H1 (cell line): ENCODE results near the gene BDP1. TPM values are rescaled to one million over a fixed set of nuclear protein-coding genes. Genes with fewer than 3 reads are reported as not detected.

ENCODE experiments used
- CTCF ChIA-PET: fragments of 300-600 bp; sonication (Branson Sonifier 250); formaldehyde crosslinking; loops from one replicate; lab custom pipeline; 2021; ENCODE audit not compliant: partially characterized antibody; lab: Charles Lee
- POLR2A ChIA-PET: fragments of 300-600 bp; sonication (Branson Sonifier 250); formaldehyde crosslinking; loops from one replicate; lab custom pipeline; 2021; ENCODE audit warnings: inconsistent platforms; ENCODE audit not compliant: partially characterized antibody; lab: Charles Lee
- DNase-seq, 2 experiments: peaks; one replicate each; pipeline versions ENCODE4 v3.0.0 to v3.0.0-alpha.2; 2010 to 2022; ENCODE audit warnings: low spot score in 2 of 2, low read depth in 1 of 2, mixed read lengths in 1 of 2
- FAIRE-seq: peaks from 2 replicates; lab custom pipeline; 2011; peaks lifted over from hg19 to GRCh38; lab: Jason Lieb, UNC
- H2AFZ ChIP-seq: 2 replicates; pipeline ENCODE4 v1.8.1; 2012; ENCODE audit warnings: low read length, inconsistent platforms
- H2AK5ac ChIP-seq: 2 replicates; pipeline ENCODE4 v1.6.1; 2013; ENCODE audit warnings: low read depth, low read length
- H2BK120ac ChIP-seq: replicated peaks from 2 replicates; pipeline ENCODE3; 2013; ENCODE audit warnings: low read depth, low read length, inconsistent platforms
- H2BK12ac ChIP-seq: 2 replicates; pipeline ENCODE4 v1.6.1; 2013; ENCODE audit warnings: low read depth, low read length
- H2BK15ac ChIP-seq: 2 replicates; pipeline ENCODE4 v1.6.1; 2013; ENCODE audit warnings: low read length
- H2BK20ac ChIP-seq: 2 replicates; pipeline ENCODE4 v1.6.1; 2013; ENCODE audit warnings: low read length
- H2BK5ac ChIP-seq: 2 replicates; pipeline ENCODE4 v1.6.1; 2013; ENCODE audit warnings: low read depth, low read length
- H3K14ac ChIP-seq: 2 replicates; pipeline ENCODE4 v1.6.1; 2013; ENCODE audit warnings: inconsistent platforms; ENCODE audit not compliant: insufficient read length
- H3K18ac ChIP-seq: 2 replicates; pipeline ENCODE4 v1.6.1; 2013; ENCODE audit warnings: low read length; ENCODE audit errors: extremely low read depth
- H3K23ac ChIP-seq: 2 replicates; pipeline ENCODE4 v1.6.1; 2013; ENCODE audit warnings: inconsistent platforms; ENCODE audit not compliant: insufficient read length
- H3K23me2 ChIP-seq: 2 replicates; pipeline ENCODE4 v1.6.1; 2013; ENCODE audit warnings: low read depth, low read length
- H3K27ac ChIP-seq: 2 replicates; pipeline ENCODE4 v1.6.1; 2011; ENCODE audit warnings: low read depth, low read length, inconsistent platforms
- H3K27me3 ChIP-seq, 4 experiments: replicated peaks in 1 of 4; 1 replicate in 1 of 4; 2 replicates in 3 of 4; pipeline versions ENCODE4 v1.6.1 to v1.8.1; 2011 to 2013; ENCODE audit warnings: low read length in 3 of 4, mild to moderate bottlenecking in 3 of 4, inconsistent platforms in 2 of 4, mixed read lengths in 2 of 4, moderate library complexity in 1 of 4; ENCODE audit not compliant: control insufficient read depth in 3 of 4, insufficient read depth in 3 of 4; ENCODE audit errors: extremely low read depth in 1 of 4
- H3K36me3 ChIP-seq, 4 experiments: 2 replicates each; pipeline versions ENCODE4 v1.6.1 to v1.8.1; 2011 to 2013; ENCODE audit warnings: mild to moderate bottlenecking in 4 of 4, low read length in 3 of 4, moderate library complexity in 2 of 4, control low read depth in 1 of 4, inconsistent platforms in 1 of 4; ENCODE audit not compliant: insufficient read depth in 4 of 4, control insufficient read depth in 2 of 4
- H3K4ac ChIP-seq: replicated peaks from 2 replicates; pipeline ENCODE3; 2013; ENCODE audit warnings: low read length, low read depth, mixed read lengths, inconsistent platforms; ENCODE audit not compliant: insufficient read length
- H3K4me1 ChIP-seq, 4 experiments: replicated peaks in 1 of 4; 1 replicate in 1 of 4; 2 replicates in 3 of 4; pipeline versions ENCODE4 v1.6.1 to v1.8.1; 2011 to 2013; ENCODE audit warnings: low read length in 3 of 4, inconsistent platforms in 2 of 4, mixed read lengths in 1 of 4; ENCODE audit not compliant: insufficient read depth in 4 of 4, control insufficient read depth in 3 of 4
- H3K4me2 ChIP-seq, 2 experiments: 2 replicates each; pipeline versions ENCODE4 v1.6.1 to v1.8.1; 2011 to 2013; ENCODE audit warnings: low read depth in 2 of 2, low read length in 2 of 2, control low read depth in 1 of 2, inconsistent platforms in 1 of 2, mild to moderate bottlenecking in 1 of 2; ENCODE audit not compliant: insufficient read depth in 1 of 2
- H3K4me3 ChIP-seq, 4 experiments: fragments of 200-600, 300-600 bp in 1 of 4; sonication (generic), shearing (Covaris generic), sonication (Bioruptor Twin) in 1 of 4; 2 replicates each; pipeline versions ENCODE4 v1.5.1 to v1.8.1; 2011 to 2016; ENCODE audit warnings: low read length in 4 of 4, low read depth in 3 of 4, control low read depth in 2 of 4, inconsistent platforms in 2 of 4, mild to moderate bottlenecking in 2 of 4, mixed read lengths in 1 of 4, moderate library complexity in 1 of 4; ENCODE audit not compliant: insufficient read depth in 2 of 4; ENCODE audit errors: extremely low read depth in 1 of 4
- H3K56ac ChIP-seq: replicated peaks from 2 replicates; pipeline ENCODE3; 2013; ENCODE audit warnings: low read depth, mild to moderate bottlenecking, mixed read lengths, low read length, inconsistent platforms; ENCODE audit not compliant: insufficient read length
- H3K79me1 ChIP-seq: 2 replicates; pipeline ENCODE4 v1.6.1; 2013; ENCODE audit warnings: low read depth, low read length, control low read depth
- H3K79me2 ChIP-seq, 2 experiments: 2 replicates each; pipeline versions ENCODE4 v1.6.1 to v1.8.1; 2012 to 2013; ENCODE audit warnings: low read length in 2 of 2, mild to moderate bottlenecking in 2 of 2, inconsistent platforms in 1 of 2; ENCODE audit not compliant: insufficient read depth in 2 of 2, control insufficient read depth in 1 of 2
- H3K9ac ChIP-seq, 4 experiments: replicated peaks in 1 of 4; 1 replicate in 1 of 4; 2 replicates in 3 of 4; pipeline versions ENCODE4 v1.6.1 to v1.8.1; 2011 to 2013; ENCODE audit warnings: low read depth in 3 of 4, low read length in 3 of 4, control low read depth in 2 of 4, mild to moderate bottlenecking in 2 of 4, moderate library complexity in 2 of 4, inconsistent platforms in 1 of 4; ENCODE audit errors: extremely low read depth in 1 of 4
- H3K9me3 ChIP-seq, 2 experiments: 2 replicates each; pipeline versions ENCODE4 v1.6.1 to v1.8.1; 2012 to 2013; ENCODE audit warnings: mild to moderate bottlenecking in 2 of 2, moderate library complexity in 2 of 2, control low read depth in 1 of 2, inconsistent platforms in 1 of 2, low read depth in 1 of 2, low read length in 1 of 2, mixed read lengths in 1 of 2; ENCODE audit not compliant: insufficient read depth in 2 of 2
- H4K20me1 ChIP-seq, 2 experiments: replicated peaks in 1 of 2; 2 replicates each; pipeline versions ENCODE3 to v1.8.1; 2011 to 2013; ENCODE audit warnings: inconsistent platforms in 2 of 2, low read length in 2 of 2, mild to moderate bottlenecking in 1 of 2; ENCODE audit not compliant: insufficient read depth in 2 of 2, control insufficient read depth in 1 of 2
- H4K5ac ChIP-seq: 2 replicates; pipeline ENCODE4 v1.6.1; 2013; ENCODE audit warnings: low read length, low read depth, mixed read lengths, inconsistent platforms; ENCODE audit not compliant: insufficient read length
- H4K8ac ChIP-seq: 2 replicates; pipeline ENCODE4 v1.8.0; 2013; ENCODE audit warnings: mild to moderate bottlenecking, moderate library complexity, low read length, inconsistent platforms; ENCODE audit not compliant: insufficient read depth; ENCODE audit errors: extremely low read depth
- H4K91ac ChIP-seq: replicated peaks from 2 replicates; pipeline ENCODE3; 2013; ENCODE audit warnings: low read length, mixed read lengths, inconsistent platforms; ENCODE audit not compliant: insufficient read length
- EGR1 ChIP-seq: IDR thresholded peaks from 2 replicates; pipeline ENCODE4 v1.6.1; 2011; ENCODE audit warnings: low read depth, low read length, borderline replicate concordance
- FOSL1 ChIP-seq: IDR thresholded peaks from 2 replicates; pipeline ENCODE4 v1.6.1; 2011; ENCODE audit warnings: mild to moderate bottlenecking, low read depth, low read length, moderate library complexity; ENCODE audit not compliant: insufficient read depth
- GTF2F1 ChIP-seq: IDR thresholded peaks from 2 replicates; pipeline ENCODE4 v1.6.1; 2012; ENCODE audit warnings: low read depth, low read length, improper control_type of control experiment, borderline replicate concordance
- JUN ChIP-seq: IDR thresholded peaks from 2 replicates; pipeline ENCODE4 v1.6.1; 2011; ENCODE audit warnings: low read depth, mild to moderate bottlenecking, improper control_type of control experiment, low read length
- JUND ChIP-seq: IDR thresholded peaks from 2 replicates; pipeline ENCODE4 v1.6.1; 2011; ENCODE audit warnings: mild to moderate bottlenecking, improper control_type of control experiment, low read length
- PHF8 ChIP-seq: fragments of 200-600 bp; sonication (generic); conservative IDR thresholded peaks from 2 replicates; pipeline ENCODE4 v1.7.1; 2012; ENCODE audit warnings: low read depth, mild to moderate bottlenecking, inconsistent platforms, low read length, moderate library complexity
- RBBP5 ChIP-seq: IDR thresholded peaks from 2 replicates; pipeline ENCODE4 v1.7.1; 2012; ENCODE audit warnings: low read depth, mild to moderate bottlenecking, inconsistent platforms, low read length, moderate library complexity, borderline replicate concordance
- RFX5 ChIP-seq: IDR thresholded peaks from 2 replicates; pipeline ENCODE4 v1.6.1; 2011; ENCODE audit warnings: low read depth, low read length, improper control_type of control experiment, borderline replicate concordance
- SIN3A ChIP-seq, 2 experiments: IDR thresholded peaks in 1 of 2; conservative IDR thresholded peaks in 1 of 2; 2 replicates each; pipeline ENCODE4 v1.6.1; 2011 to 2012; ENCODE audit warnings: low read length in 2 of 2, improper control_type of control experiment in 1 of 2, low read depth in 1 of 2, mild to moderate bottlenecking in 1 of 2
- TAF1 ChIP-seq: IDR thresholded peaks from 2 replicates; pipeline ENCODE4 v1.6.1; 2011; ENCODE audit warnings: mild to moderate bottlenecking, low read depth, low read length
- TAF7 ChIP-seq: optimal IDR thresholded peaks from 2 replicates; pipeline ENCODE3; 2011; ENCODE audit warnings: low read depth, mild to moderate bottlenecking, inconsistent platforms, low read length, moderate library complexity, borderline replicate concordance
- TCF12 ChIP-seq: IDR thresholded peaks from 2 replicates; pipeline ENCODE4 v1.6.1; 2011; ENCODE audit warnings: low read depth, mild to moderate bottlenecking, low read length
- WGBS, 2 experiments: shearing (Covaris generic) in 1 of 2; methylation state at CpG; one replicate each; pipeline versions ENCODE4 v1.1.6 to v1.1.7; 2013 to 2015; ENCODE audit warnings: low lambda C conversion rate in 2 of 2, mixed read lengths in 2 of 2, inconsistent platforms in 1 of 2, low coverage in 1 of 2, missing lambda C conversion rate in 1 of 2; ENCODE audit not compliant: insufficient replicate concordance in 2 of 2, insufficient coverage in 1 of 2, insufficient read length in 1 of 2; ENCODE audit errors: extremely low coverage in 1 of 2, missing lambda C conversion rate in 1 of 2; 5-methylcytosine and 5-hydroxymethylcytosine counted together
- polyA plus RNA-seq, 7 experiments: library from polyadenylated mRNA; depleted of rRNA in 3 of 7; stranded (reverse) in 5 of 7; unstranded in 2 of 7; fragments of >200 nt in 5 of 7; fragments of 200-250 nt in 2 of 7; gene quantifications; 1 replicate in 5 of 7; 2 replicates in 1 of 7; 4 replicates in 1 of 7; pipeline versions ENCODE4 v1.2.1 to v1.2.3, GENCODE V29; 2011 to 2013; ENCODE audit warnings: missing spikeins in 2 of 7, mixed read lengths in 2 of 7
- total RNA-seq: library from RNA; stranded (reverse); fragmentation: NEBNext Ultra II Directional; extraction: Animal tissue kit (Norgen Biotek cat#: 25700); gene quantifications from 2 replicates; pipeline ENCODE4 v1.2.1, GENCODE V29; 2021

The BDP1 gene
- total and polyA plus RNA-seq, 2 of the 8 experiments (the other 6 are each of a cell fraction or from before 2014, with no cell fraction given), result 4.7 to 32.1 TPM

- ChIA-PET POLR2A (no interaction called here), CTCF (interaction anchor here (1.2 kb wide), 1 partner anchor 17 kb away, joined by 5 read pairs; no protein-coding TSS in a partner anchor)
- H3K36me3 ChIP-seq, result peaks cover 2 to 69% (median 20%) of the 10 kb centered on the region in 4 experiments; a peak in 7 of 8 replicates
- no peak overlapping the region for H3K9ac ChIP-seq
- H3K4me1 ChIP-seq, result no peaks in the 10 kb centered on the region
- no peak overlapping the region for H2BK15ac ChIP-seq
- no peak for FAIRE-seq
- no peak overlapping the region for H3K23ac ChIP-seq
- no peaks in the 10 kb centered on the region for H3K9me3 ChIP-seq
- H4K20me1 ChIP-seq, result no peaks in the 10 kb centered on the region
- no peak overlapping the region for H3K4me3 ChIP-seq
- H3K4me2 ChIP-seq, result no peak overlapping the region
- H3K27ac ChIP-seq, result no peak overlapping the region
- H3K79me1 ChIP-seq, result no peaks in the 10 kb centered on the region; the same call in 1 of the 2 replicates
- no peak overlapping the region for H3K14ac ChIP-seq
- DNase-seq, result no peak
- H4K8ac ChIP-seq, result no peak overlapping the region
- H3K23me2 ChIP-seq, result no peaks in the 10 kb centered on the region
- H3K56ac ChIP-seq, result no peak overlapping the region
- H2BK20ac ChIP-seq, result no peak overlapping the region
- no peak overlapping the region for H2AFZ ChIP-seq
- H3K4ac ChIP-seq, result no peak overlapping the region
- WGBS, 2 experiments, result 91% methylated on average over 5 of the region's 5 CpGs; no CpG with 5 or more reads in 1 of the 2 experiments
- H4K5ac ChIP-seq, result no peak overlapping the region
- no peak overlapping the region for H2BK12ac ChIP-seq
- H2AK5ac ChIP-seq, result no peak overlapping the region
- H3K18ac ChIP-seq, result no peak overlapping the region
- H2BK120ac ChIP-seq, result no peak overlapping the region
- H2BK5ac ChIP-seq, result no peak overlapping the region
- H3K79me2 ChIP-seq, result no peaks in the 10 kb centered on the region
- no peaks in the 10 kb centered on the region for H3K27me3 ChIP-seq
- no peak overlapping the region for H4K91ac ChIP-seq
- TF ChIP-seq TCF12 (no peak), FOSL1 (no peak), TAF1 (no peak), RFX5 (no peak), TAF7 (no peak), RBBP5 (no peak), JUND (no peak), JUN (no peak), EGR1 (no peak), SIN3A (conservative IDR thresholded peaks at IDR 0.05 in 1 of 2, IDR thresholded peaks at IDR 0.05 in 1 of 2; ENCODE audit: low read depth in 1 of 2, low read length in 2 of 2) (no peak), PHF8 (no peak), GTF2F1 (no peak)
Observed at GRCh38 chr5:71492817-71493615, 37.6 kb downstream of the BDP1 start.
